Measurements from ENCODE around the gene RTKN.

The RTKN gene

GRCh38 chr2:74429487-74430451 is 12.0 kb downstream of the RTKN start:
- Histone ChIP-seq H3K27ac (no peak overlapping the region), H3K4me3 (no peak overlapping the region)
- no peak for DNase-seq (ENCODE audit: low spot score)
- TF ChIP-seq, protein P1, sequence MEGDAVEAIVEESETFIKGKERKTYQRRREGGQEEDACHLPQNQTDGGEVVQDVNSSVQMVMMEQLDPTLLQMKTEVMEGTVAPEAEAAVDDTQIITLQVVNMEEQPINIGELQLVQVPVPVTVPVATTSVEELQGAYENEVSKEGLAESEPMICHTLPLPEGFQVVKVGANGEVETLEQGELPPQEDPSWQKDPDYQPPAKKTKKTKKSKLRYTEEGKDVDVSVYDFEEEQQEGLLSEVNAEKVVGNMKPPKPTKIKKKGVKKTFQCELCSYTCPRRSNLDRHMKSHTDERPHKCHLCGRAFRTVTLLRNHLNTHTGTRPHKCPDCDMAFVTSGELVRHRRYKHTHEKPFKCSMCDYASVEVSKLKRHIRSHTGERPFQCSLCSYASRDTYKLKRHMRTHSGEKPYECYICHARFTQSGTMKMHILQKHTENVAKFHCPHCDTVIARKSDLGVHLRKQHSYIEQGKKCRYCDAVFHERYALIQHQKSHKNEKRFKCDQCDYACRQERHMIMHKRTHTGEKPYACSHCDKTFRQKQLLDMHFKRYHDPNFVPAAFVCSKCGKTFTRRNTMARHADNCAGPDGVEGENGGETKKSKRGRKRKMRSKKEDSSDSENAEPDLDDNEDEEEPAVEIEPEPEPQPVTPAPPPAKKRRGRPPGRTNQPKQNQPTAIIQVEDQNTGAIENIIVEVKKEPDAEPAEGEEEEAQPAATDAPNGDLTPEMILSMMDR (IDR thresholded peaks at IDR 0.05), result no peak

DNA sequence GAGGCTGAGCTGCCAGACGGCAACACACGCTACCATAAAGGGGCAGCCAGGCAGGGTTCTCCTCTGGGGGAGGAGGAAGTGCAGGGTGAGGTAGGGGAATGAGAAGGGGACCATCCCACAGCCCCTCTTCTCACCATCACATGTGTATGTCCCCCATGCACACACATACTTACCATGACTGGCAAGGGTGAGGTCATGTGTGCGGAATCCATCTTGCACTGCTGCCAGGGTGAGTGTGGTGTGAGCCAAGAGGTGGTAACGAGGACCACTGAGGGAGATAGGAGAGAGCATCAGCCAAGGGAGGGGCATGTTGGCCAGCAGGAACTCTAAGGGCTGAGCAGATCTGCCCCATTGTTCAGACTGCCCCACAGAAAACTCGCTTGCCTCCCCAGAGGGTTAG is 13.1 kb downstream of the RTKN start:
- TF ChIP-seq, protein P1 (IDR thresholded peaks at IDR 0.05), result no peak
- DNase-seq (ENCODE audit: low spot score), result no peak
- Histone ChIP-seq H3K27ac (no peak overlapping the region), H3K4me3 (no peak overlapping the region)

DNA sequence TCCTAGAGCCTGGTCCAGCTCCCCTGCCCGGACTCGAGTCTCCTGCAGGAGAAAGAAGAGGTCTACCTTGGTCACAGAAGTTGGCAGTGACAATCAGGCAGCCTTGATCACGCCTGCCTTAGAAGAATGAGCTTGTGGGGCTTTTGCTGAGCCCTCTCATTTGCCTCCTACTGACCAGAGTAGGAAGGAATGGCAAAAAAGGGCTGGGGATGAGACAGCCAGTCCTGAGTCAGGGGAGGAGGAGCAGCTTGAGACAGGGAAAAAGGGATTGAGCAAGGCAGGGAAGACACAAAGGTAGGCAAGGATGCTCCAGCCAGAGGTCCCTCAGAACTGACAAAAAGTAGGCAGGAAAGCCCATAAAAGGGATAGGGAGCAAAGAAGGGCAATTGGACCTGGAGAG is 14.2 kb downstream of the RTKN start:
- no peak for DNase-seq (ENCODE audit: low spot score)
- no peak overlapping the region for H3K27ac ChIP-seq
- no peak overlapping the region for H3K4me3 ChIP-seq
- TF ChIP-seq, protein P1 (IDR thresholded peaks at IDR 0.05), result no peak

- no peak for DNase-seq (ENCODE audit: low spot score)
- Histone ChIP-seq H3K4me3 (no peak overlapping the region), H3K27ac (no peak overlapping the region)
- TF ChIP-seq, protein P1 (IDR thresholded peaks at IDR 0.05), result no peak
These were observed 15.5 kb downstream of the RTKN start for GRCh38 chr2:74426181-74426758.

- DNase-seq (ENCODE audit: low spot score), result no peak
- TF ChIP-seq, protein P1 (IDR thresholded peaks at IDR 0.05), result no peak
These were observed 16.2 kb downstream of the RTKN start for GRCh38 chr2:74425523-74425922.

DNA sequence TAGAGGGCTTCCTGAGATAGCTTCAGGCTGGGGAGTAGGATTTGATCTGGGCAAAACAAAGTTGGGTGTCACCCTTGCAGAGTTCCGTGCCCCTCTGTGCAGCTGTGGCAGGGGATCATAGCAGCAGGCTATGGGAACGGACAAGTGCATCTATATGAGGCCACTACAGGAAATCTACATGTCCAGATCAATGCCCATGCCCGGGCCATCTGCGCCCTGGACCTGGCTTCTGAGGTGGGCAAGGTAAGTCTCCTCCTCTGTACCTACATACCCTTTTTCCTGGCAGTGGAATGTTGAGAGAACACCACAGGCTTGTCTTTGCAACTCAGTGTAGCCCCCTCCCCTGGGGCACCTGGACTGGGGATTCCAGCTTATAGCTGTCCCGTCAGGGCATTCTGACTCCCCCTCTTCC is 16.7 kb downstream of the RTKN start:
- DNase-seq (ENCODE audit: low spot score), result no peak
- Histone ChIP-seq H3K27ac (no peak overlapping the region), H3K4me3 (no peak overlapping the region)
- TF ChIP-seq, protein P1 (IDR thresholded peaks at IDR 0.05), result no peak

More at GRCh38 chr2:74425523-74425922, 16.2 kb downstream of the RTKN start:
- H3K27ac ChIP-seq, result no peak overlapping the region
- no peak overlapping the region for H3K4me3 ChIP-seq

Data from coronary artery (tissue), 2 donors.